OCI-LY7 (cell line): ENCODE results near the gene SEC61A2. TPM values are rescaled to one million over a fixed set of nuclear protein-coding genes. Genes with fewer than 3 reads are reported as not detected.
A peak's percentile ranks its signal among the peaks of the same experiment; 100 is the strongest.

Experiments used
- Bru-seq: library from RNA; stranded (reverse); fragments of 400-500 nt; gene quantifications from one replicate; lab custom pipeline; 2021; lab: Mats Ljungman, UMichigan
- BruChase-seq, 2 experiments: library from RNA; stranded (reverse); fragments of 400-500 nt; gene quantifications; one replicate each; lab custom pipeline; 2021; lab: Mats Ljungman, UMichigan
- BruUV-seq: library from RNA; stranded (reverse); fragments of 400-500 nt; replicated peaks from 2 replicates; lab custom pipeline; 2021; lab: Mats Ljungman, UMichigan
- CTCF ChIA-PET: fragments of 300-600 bp; sonication (Branson Sonifier 250); formaldehyde crosslinking; loops from one replicate; lab custom pipeline; 2022; ENCODE audit warnings: antibody characterized with exemption; ENCODE audit not compliant: unreplicated experiment; lab: Charles Lee
- POLR2A ChIA-PET: fragments of 300-600 bp; sonication (Branson Sonifier 250); formaldehyde crosslinking; loops from one replicate; lab custom pipeline; 2022; ENCODE audit warnings: antibody characterized with exemption; lab: Charles Lee
- DNase-seq: peaks from one replicate; pipeline ENCODE4 v3.0.0-alpha.2; 2015; ENCODE audit warnings: low spot score
- H2AFZ ChIP-seq: fragments of 200-600 bp; sonication (generic), shearing (Covaris generic); 2 replicates; pipeline ENCODE4 v1.6.1; 2014; ENCODE audit warnings: mild to moderate bottlenecking, antibody characterized with exemption, low read length, moderate library complexity
- H3K27ac ChIP-seq: fragments of 200-600 bp; sonication (generic); 2 replicates; pipeline ENCODE4 v1.5.1; 2014; ENCODE audit warnings: mixed run types, low read depth, mild to moderate bottlenecking, moderate library complexity, low read length, inconsistent platforms; ENCODE audit not compliant: poor library complexity, severe bottlenecking
- H3K36me3 ChIP-seq: fragments of 200-600 bp; sonication (generic); 2 replicates; pipeline ENCODE4 v1.6.1; 2014; ENCODE audit warnings: mild to moderate bottlenecking, antibody characterized with exemption, low read length, moderate library complexity, mixed read lengths; ENCODE audit not compliant: insufficient read depth
- H3K4me1 ChIP-seq: fragments of 200-600 bp; sonication (generic); 2 replicates; pipeline ENCODE4 v1.5.1; 2014; ENCODE audit warnings: mild to moderate bottlenecking, low read length; ENCODE audit not compliant: insufficient read depth, poor library complexity, severe bottlenecking
- H3K4me2 ChIP-seq: fragments of 200-600 bp; sonication (generic); 2 replicates; pipeline ENCODE4 v1.6.1; 2014; ENCODE audit warnings: mild to moderate bottlenecking, low read length
- H3K4me3 ChIP-seq: fragments of 200-600 bp; sonication (generic); 2 replicates; pipeline ENCODE4 v1.5.1; 2014; ENCODE audit warnings: mild to moderate bottlenecking, low read depth, low read length; ENCODE audit not compliant: poor library complexity, severe bottlenecking
- H3K79me2 ChIP-seq: fragments of 200-600 bp; sonication (generic); 2 replicates; pipeline ENCODE4 v1.6.1; 2016; ENCODE audit warnings: low read depth, mild to moderate bottlenecking, low read length, moderate library complexity, mixed read lengths; ENCODE audit not compliant: insufficient read depth
- H3K9me2 ChIP-seq: fragments of 200-600 bp; sonication (generic); 2 replicates; pipeline ENCODE4 v1.6.1; 2016; ENCODE audit warnings: mild to moderate bottlenecking, low read length, mixed read lengths; ENCODE audit not compliant: insufficient read depth
- H3K9me3 ChIP-seq: fragments of 200-600 bp; sonication (generic); 2 replicates; pipeline ENCODE4 v1.6.1; 2014; ENCODE audit warnings: mild to moderate bottlenecking, mixed run types, low read length, mixed read lengths
- H4K20me1 ChIP-seq: fragments of 200-600 bp; sonication (generic); 2 replicates; pipeline ENCODE4 v1.6.1; 2014; ENCODE audit warnings: mild to moderate bottlenecking, antibody characterized with exemption, low read length, moderate library complexity, mixed read lengths; ENCODE audit not compliant: insufficient read depth
- EZH2phosphoT487 ChIP-seq: fragments of 200-600 bp; sonication (generic); IDR thresholded peaks from 2 replicates; pipeline ENCODE4 v1.6.1; 2018; ENCODE audit warnings: low read depth, borderline replicate concordance, mild to moderate bottlenecking, mixed run types, antibody characterized with exemption, low read length, moderate library complexity, mixed read lengths
- intact Hi-C: fragments of 100-400 bp; cut with micrococcal nuclease; formaldehyde crosslinking; loops from one replicate; pipeline ENCODE4 v1.10.0; 2022; ENCODE audit not compliant: unreplicated experiment
- long read RNA-seq: library from polyadenylated mRNA; stranded (forward); transcript quantifications from one replicate; pipeline ENCODE4 v2.0.0, GENCODE V29; 2022
- total RNA-seq, 2 experiments: library from RNA; depleted of rRNA in 1 of 2; stranded (reverse); fragments of >200 nt in 1 of 2; shearing (Covaris generic) in 1 of 2; gene quantifications; 2 replicates each; pipeline ENCODE4 v1.2.3, GENCODE V29; 2014 to 2022
- TF ChIP-seq, protein P1 (sequence below): fragments of 200-600 bp; sonication (generic); conservative IDR thresholded peaks from 2 replicates; pipeline ENCODE4 v1.5.1; 2014; ENCODE audit warnings: mild to moderate bottlenecking, antibody characterized with exemption, low read length, moderate library complexity, mixed read lengths

The SEC61A2 gene
- total RNA-seq (2014; rRNA removed; shearing (Covaris generic)) (4.8 and 5.5 TPM in 2 replicates), total RNA-seq (2022) (13.8 and 15.1 TPM in 2 replicates), Bru-seq, nascent RNA (percentile 65 among the genes with signal in this experiment), BruChase-seq, experiment 1, labeled RNA remaining after a 6-hour chase (percentile 62 among the genes with signal in this experiment), BruChase-seq, experiment 2, labeled RNA remaining after a 2-hour chase (percentile 67 among the genes with signal in this experiment)
- long read RNA-seq, partial matches to known transcripts: 2 of 15 reads
- long read RNA-seq, other reads (novel, unspliced or antisense): 9 of 15 reads

DNA sequence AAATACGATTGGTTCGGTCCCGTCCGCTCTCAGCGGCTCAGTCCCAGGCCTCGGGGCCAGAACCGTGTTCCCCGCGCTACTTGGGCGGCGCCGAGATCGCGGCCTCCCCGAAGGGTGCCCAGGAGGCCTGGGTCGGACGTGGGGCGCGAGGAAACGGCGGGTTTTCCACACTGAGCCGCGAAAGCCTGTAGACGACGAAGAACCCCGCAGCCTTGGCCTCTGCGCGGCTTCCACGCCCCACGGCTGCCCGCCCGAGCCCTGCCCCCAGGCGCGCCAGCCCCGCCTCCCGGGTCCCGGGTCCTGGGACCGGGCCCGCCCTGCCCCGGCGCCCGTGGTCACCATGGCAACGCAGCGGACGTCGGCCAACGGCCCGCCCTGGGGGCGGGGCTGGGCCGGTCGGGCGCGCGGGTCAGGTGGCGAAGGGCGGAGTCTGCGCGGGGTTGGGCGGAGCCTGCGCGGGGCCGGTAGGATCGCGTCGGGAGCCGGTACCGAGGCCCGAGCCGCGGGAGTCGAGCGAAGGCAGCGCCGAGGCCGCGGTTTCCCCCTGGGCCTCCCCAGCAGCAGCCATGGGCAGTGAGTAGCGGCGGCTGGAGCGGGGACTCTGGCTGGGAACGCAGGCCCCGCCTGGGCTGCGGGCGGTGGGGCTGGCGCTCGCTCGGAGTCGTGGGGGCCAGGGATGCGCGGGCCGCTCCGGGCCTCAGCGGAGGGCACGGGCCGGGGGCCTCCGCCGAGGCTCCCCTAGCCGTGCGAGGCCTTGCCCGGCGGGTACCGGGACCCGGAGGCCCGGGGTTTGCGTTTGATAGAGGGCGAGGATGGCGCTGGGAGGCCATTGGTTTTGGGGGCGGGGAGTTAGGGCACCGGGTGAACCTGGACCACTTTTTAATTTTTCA lies at the start of gene SEC61A2:
SEC61A2 (plus strand) TSS at position 456 of the 890 bp plus-strand sequence; CDS start at position 567, 111 bp downstream.
- Histone ChIP-seq H3K27ac (peak within 1 kb of the TSS; percentile 36), H2AFZ (peak within 1 kb of the TSS; percentile 90), H4K20me1 (no peaks in the 10 kb centered on the region), H3K4me1 (peaks cover 6% of the 10 kb centered on the region), H3K9me2 (no peaks in the 10 kb centered on the region), H3K36me3 (peaks cover 9% of the 10 kb centered on the region; the same call in 1 of the 2 replicates), H3K4me3 (peak within 1 kb of the TSS; percentile 91), H3K4me2 (peak within 1 kb of the TSS; percentile 97), H3K9me3 (no peaks in the 10 kb centered on the region), H3K79me2 (no peaks in the 10 kb centered on the region; the same call in 1 of the 2 replicates)
- TF ChIP-seq EZH2phosphoT487: no peak
- TF ChIP-seq, protein P1, sequence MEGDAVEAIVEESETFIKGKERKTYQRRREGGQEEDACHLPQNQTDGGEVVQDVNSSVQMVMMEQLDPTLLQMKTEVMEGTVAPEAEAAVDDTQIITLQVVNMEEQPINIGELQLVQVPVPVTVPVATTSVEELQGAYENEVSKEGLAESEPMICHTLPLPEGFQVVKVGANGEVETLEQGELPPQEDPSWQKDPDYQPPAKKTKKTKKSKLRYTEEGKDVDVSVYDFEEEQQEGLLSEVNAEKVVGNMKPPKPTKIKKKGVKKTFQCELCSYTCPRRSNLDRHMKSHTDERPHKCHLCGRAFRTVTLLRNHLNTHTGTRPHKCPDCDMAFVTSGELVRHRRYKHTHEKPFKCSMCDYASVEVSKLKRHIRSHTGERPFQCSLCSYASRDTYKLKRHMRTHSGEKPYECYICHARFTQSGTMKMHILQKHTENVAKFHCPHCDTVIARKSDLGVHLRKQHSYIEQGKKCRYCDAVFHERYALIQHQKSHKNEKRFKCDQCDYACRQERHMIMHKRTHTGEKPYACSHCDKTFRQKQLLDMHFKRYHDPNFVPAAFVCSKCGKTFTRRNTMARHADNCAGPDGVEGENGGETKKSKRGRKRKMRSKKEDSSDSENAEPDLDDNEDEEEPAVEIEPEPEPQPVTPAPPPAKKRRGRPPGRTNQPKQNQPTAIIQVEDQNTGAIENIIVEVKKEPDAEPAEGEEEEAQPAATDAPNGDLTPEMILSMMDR: no peak
- ChIA-PET CTCF (interaction anchor here (0.6 kb wide), 1 partner anchor 87 kb away, joined by 5 read pairs; the partner anchor contains the start of gene UPF2), POLR2A (interaction anchor here (0.6 kb wide), 1 partner anchor 443 kb away, joined by 3 read pairs; no protein-coding TSS in a partner anchor)
- BruUV-seq: no TSS peak
- intact Hi-C loops: loop anchor here (1.0 to 2.0 kb wide), 2 partner anchors 66 to 143 kb away; partner anchors contain the start of gene NUDT5
- DNase-seq: peak; percentile 96

DNA sequence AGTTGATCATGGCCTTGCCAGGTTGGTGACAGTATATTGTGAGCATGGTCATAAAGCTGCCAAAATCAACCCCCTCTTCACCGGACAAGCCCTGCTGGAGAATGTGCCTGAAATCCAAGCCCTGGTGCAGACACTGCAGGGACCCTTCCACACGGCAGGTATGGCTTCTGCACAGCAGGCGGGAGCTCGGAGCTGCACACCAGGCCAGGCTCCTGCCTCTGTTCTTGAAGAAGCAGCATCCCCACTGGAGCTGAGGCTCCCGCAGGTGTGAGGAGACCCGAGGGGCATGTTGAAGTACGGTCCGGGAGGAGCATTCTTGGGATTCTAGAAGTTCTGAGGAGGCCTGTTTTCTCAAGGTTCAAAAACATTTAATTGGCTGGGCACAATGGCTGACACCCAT lies 48.0 kb upstream of the SEC61A2 start:
- CTCF ChIA-PET: no interaction called here
- intact Hi-C loops: no loop called here

More for the DNA sequence above, 48.0 kb upstream of the SEC61A2 start:
- H3K9me3 ChIP-seq: no peaks in the 10 kb centered on the region
- H3K4me1 ChIP-seq: peaks cover 26% of the 10 kb centered on the region
- no peak overlapping the region for H2AFZ ChIP-seq
- BruUV-seq: no TSS peak
- no peak overlapping the region for H3K27ac ChIP-seq
- TF ChIP-seq, protein P1: no peak
- no peak for TF ChIP-seq EZH2phosphoT487
- no peaks in the 10 kb centered on the region for H4K20me1 ChIP-seq
- DNase-seq: no peak
- H3K4me2 ChIP-seq: no peak overlapping the region
- POLR2A ChIA-PET: interaction anchor here (1.0 to 1.2 kb wide), 3 partner anchors 9 to 52 kb away, joined by 3 read pairs; no protein-coding TSS in a partner anchor
- no peaks in the 10 kb centered on the region for H3K9me2 ChIP-seq
- peaks cover 32% of the 10 kb centered on the region for H3K36me3 ChIP-seq
- peaks cover 13% of the 10 kb centered on the region; the same call in 1 of the 2 replicates for H3K79me2 ChIP-seq
- H3K4me3 ChIP-seq: no peak overlapping the region
